ENCODE measurements around the gene HSD3B7.

- TF ChIP-seq CTCF (IDR thresholded peaks at IDR 0.05) (no peak), REST (IDR thresholded peaks at IDR 0.05; ENCODE audit: insufficient read depth in 1 of 2, low read depth in 2 of 2, low read length in 1 of 2) (no peak)
Observed at GRCh38 chr16:30996985-30997724, 12.1 kb downstream of the HSD3B7 start.
